GDM1 (cell line): ENCODE results near the gene OLFM1.
"Not testable (repeated sequence)": the region's sequence is repeated elsewhere in the genome, so short reads cannot be mapped to it uniquely, and the experiment has no call there.

Experiments
- DNase-seq: peaks from one replicate; lab custom pipeline; 2025; lab: John Stamatoyannopoulos, UW

The OLFM1 gene

DNA sequence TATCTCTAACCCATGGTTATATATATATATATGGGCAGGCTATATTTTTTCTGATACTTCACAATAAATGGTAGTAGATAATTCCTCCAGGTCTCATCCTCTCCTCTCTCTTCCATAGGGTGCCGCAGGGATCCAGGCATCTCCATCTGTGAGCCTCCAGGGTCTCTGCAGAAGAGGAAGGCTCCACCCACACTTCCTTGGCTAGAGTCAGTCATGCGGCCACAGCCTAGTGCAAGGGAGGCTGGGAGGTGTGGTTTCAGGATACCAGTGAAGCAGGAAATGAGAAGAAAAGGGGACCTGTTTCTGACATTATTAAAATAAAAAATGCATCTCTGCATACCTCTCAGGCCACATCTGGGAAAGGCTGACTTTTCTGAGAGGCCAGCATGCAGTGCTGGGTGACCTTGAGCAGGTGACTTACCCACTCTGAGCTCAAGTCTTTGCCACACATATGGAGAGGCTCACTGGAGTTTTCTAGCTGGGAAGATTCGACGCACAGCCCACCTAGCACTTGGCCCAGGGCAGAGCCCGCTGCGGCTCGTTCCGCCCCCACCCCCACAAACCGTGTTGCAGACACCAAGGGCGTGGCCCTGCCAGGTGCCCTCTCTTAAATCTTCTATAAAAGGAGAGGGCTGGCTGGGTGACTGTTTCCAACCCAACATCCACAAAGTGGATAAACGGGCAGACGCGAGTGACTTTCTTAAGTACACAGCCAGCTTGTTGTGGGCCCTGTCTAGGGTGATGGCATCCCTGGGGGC, 47.9 kb downstream of the OLFM1 start:
- DNase-seq: no peak

DNA sequence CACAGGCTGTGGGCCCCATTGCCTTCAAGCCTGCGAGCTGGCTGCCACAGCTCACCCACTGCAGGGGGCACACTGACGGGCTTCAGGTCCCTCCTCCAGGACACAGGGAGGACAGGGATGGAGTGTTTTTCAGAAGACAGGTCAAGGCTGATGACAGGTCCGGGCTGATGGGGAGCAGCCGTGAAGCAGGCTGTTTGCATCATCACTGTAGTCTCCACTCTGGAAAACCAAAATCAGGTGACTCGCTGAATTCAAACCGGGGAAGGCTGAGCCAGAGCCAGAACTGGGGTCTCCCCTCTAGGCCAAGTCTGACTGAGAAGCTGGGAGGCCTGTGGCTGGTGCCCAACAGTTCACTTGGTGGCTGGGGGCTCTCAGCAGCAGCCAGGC, 48.5 kb downstream of the OLFM1 start:
- no peak for DNase-seq

DNA sequence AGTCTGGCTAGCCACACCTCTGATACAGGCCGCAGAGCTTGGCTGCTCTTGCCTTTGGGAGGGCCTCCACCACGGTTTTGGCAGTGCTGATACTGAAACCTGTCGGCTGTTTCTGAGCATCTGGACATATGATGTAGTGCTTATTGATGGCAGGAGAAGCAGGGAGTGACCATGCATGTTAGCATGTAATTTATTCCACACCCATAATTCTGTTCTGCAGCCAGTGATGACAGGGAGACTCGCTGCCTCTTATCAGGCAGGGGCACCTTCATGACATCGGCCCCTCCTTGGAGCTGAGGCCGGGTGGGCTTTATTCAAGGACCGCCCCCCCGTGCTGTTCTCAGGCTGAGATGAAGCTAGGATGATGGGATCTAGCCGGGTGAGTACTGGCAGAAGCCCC, 49.0 kb downstream of the OLFM1 start:
- no peak for DNase-seq

DNA sequence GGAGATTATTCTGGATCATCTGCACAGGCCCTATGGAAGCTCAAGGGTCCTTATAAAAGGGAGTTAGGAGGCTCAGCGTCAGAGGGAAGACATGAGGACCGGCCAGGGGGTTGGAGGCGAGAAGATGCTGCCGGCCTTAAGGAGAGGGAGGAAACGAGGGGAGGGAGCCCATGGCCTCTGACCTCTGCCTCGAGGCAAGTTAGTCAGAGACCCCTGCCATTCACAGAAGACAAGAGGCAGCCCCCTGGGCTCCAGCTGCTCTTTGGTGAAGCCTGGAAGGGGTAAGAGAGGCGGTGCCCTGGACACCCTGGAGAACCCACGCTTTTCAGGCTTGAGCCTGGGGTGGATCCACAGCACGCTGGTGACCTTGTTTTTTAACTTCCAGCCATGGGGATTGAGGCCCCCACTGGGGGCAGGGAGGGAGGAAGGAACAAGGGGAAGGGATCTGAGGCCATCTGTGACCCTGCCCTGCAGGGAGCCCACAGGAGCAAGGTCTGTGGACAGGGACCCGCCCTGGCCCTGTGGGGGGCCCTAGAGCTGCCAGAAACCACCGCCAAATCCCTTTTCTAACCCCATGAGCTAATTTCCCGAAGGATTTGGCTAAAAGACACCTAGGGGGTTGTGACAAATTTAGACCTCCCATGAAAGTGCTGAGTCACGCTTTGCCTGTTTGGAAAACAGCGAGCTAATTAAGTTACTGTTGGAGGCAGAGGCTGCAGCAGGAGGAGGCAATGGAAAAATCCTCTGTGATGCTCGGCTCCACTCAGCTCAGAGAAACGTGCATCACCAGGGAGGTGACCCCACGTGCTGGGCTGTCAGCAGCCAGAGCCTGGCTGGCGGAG, 49.7 kb downstream of the OLFM1 start:
- DNase-seq: no peak

DNA sequence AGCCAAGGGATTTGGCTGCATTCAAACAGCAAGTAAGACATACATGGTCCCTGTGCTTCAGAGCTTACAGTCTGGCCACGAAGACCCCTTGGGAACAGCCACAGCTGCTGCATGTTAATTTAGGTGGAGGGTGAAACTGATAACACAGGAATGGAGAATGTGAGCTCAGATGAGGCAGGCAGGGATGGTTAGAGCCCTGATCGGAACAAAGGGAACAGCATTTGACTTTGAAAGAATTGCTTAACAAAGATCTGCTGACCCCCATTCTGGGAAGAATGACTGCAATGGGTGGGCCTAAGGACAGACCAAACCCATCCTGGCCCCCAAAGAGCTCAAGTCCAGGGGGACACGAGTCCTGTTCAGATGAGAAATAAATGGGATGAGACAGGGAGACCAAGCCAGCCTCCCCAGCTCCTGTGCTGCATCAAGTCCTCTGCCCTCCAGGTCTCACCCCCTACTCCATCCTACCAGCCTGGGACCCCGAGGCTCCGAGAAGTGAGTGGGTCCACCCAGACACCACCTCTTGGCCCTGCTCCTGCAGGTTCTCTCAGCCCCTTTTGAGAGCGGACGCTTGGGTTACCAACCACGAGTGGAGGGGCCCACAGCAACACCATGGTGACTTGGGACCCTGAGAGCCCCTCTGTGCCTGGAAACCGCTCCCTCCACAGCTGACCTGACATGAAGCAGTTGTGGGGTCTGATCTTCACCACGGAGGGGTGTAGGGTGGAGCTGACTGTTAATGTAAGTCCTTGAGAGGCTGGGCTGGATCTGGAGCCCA, 50.8 kb downstream of the OLFM1 start:
- no peak for DNase-seq

DNA sequence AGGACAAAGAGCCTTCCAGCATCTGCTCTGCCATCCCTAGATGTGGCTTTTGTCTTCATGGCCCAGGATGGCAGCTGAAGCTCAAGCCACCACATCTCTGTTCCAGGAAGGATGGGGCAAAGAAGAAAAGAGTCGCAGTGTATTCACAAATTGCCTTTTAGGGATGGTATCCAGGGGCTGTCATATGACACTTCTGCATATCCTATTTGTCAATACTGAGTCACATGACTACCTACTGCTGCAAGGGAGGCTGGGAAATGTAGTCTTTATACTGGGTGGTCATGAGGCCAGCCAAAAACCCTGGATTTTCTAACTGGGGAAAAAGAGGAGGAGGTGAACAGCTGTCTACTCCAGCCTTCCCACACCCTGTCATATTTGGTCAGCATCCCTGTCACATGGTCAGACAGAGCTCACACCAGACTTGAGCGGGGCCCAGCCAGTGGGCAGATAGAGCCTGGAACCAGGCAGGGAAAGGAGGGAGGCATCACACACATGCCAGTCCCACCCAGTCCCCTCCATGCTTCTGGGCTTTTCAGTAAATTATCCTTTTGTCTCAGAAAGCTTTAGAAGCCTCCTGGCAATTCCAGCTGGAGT, 52.0 kb downstream of the OLFM1 start:
- no peak for DNase-seq

DNA sequence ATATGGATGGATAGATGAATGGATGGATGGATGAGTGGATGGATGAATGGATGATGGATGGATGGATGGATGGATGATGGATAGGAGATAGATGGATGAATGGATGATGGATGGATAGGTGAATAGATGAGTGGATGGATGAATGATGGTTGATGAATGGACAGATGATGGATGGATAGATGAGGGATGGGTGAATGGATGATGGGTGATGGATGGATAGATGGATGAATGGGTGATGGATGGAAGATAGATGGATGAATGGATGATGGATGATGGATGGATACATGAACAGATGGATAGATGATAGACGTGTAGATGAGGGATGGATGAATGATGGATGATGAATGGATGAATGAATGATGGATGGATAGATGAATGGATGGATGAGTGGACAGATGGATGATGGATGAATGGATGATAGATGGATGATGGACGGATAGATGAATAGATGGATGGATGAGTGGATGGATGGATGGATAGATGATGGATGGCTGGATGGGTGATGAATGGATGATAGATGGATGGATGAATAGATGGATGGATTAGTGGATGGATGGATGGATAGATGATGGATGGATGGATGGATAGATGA, 53.8 kb downstream of the OLFM1 start:
- DNase-seq: no peak

DNA sequence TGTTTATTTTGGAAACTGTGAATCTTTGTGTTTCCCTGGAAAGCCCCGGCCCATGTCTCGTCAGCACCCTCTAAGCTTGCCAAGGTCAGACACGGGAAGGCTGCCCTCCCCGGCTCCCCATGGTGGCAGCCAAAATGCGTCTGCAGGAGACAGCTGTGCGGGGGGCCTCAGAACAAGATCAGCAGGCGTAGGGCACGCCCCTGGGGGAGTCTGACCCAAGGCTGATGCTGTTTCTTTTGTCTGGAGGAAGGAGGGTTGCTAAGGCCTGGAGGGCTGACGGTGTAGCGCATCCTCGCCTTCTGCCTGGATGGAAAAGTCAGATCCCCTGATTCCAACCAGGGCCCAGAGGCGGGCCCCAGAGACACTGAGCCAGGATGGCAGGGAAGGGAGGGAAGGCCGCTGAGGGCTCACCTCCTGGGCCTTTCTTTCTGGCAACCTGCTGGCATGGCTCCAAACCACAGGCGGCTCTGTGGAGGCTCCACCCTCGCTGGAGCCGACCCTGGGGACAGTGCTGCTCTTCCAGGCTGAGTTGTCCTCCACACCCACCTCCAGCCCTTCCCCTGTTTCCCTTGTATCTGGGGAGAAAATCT, 57.2 kb downstream of the OLFM1 start:
- no peak for DNase-seq

DNA sequence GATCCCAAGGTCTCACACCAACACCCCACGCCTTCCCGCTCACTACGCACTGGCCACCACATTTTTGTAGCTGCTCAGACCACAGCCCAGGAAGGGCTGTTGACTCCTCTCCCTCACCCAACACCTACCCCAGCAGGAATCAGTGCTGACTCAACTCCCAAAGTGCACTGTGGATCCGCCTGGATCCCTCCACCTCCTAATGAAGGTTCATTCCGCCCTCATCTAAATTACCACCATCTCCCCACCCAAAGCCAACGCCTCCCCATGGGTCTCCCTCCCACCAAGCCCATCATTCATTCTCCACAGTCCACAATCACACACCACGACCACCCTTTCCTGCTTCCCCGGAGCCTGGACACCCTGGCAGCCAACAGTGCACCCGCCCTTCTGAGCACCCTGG, 57.8 kb downstream of the OLFM1 start:
- no peak for DNase-seq

DNA sequence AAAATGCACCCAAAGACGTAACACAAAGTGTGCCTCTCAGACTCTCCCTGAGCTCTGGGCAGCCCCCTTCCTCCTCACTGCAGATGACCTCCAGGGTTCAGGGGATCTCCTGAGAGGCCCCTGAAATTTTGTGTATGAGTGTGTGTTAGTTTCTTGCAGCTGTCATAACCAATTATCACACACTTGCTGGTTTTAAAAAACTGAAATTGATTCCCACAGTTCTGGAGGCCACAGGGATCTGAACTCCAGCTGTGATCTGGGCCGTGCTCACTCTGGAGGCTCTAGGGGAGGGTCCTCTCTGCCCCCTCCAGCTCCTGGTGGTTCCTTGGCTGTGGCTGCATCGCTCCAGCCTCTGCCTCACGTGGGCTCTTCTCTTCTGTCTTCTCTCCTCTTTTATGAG, 58.8 kb downstream of the OLFM1 start:
- no peak for DNase-seq

DNA sequence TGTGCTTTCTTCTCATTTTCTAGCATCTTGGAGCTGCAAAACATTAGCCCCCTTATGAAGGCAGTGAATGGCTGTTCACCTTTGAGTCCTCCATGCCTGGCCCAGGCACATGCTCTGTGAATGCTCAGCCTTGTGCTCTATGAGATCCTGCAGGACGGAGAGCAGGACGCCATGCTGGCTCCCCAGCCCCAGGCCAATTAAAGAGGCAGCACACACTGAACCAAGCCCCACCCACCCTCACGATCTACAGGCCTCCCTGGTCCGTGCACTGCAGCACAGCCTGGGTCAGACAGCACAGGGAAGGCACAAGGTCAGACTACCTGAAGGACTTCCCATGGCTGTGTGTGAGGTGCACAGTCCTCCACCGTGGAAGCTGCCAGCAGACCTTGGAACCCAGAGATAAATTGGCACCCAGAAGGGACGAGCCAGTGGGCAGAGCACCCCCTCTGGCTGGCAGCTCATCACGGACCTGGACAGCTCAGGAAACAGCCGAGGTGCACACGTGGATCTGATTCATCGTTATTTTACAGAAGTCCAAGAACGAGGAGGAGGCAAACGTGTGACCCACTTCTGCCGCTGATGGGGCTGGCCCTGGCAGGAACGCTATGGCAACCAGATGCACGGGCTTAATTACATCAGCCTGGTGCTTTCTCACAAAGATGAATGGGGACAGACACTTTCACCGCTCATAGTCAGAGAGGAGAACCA, 59.5 kb downstream of the OLFM1 start:
- no peak for DNase-seq

DNA sequence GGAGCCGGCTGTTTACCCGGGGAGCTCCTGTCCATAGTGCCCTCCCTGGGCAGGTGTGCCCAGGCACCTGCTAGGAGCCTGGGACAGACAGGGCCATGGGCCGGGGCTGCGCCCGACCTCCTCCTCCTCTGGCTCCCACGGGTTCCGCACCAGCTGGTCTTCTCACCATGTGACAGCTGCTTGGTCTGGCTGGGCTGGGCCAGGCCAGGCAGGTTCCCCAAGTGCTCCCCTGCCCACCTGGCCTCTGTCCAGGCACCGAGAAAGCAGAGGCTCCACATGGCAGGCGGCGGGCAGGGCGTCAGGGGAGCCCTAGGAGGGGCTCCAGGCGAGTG, 60.0 kb downstream of the OLFM1 start:
- DNase-seq: no peak

DNA sequence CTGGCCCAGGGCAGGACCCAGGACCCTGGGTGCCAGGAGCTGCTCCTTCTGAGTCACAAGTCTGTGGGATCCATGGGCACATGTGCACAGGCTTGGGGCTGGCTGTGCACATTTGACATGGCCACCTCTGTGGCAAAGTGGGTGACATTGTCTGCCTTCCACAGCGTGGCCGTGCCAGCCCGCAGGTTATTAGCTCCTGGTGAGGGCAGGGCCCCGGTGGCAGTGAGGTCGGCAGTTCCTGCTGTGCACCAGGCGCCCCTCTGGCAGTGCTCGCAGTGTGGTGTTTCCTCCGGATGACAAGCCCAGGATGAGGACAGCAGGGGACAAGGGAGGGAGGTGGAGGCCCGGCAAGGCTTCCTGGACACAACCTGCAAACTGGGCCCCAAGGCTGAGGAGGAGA, 60.5 kb downstream of the OLFM1 start:
- DNase-seq: no peak

DNA sequence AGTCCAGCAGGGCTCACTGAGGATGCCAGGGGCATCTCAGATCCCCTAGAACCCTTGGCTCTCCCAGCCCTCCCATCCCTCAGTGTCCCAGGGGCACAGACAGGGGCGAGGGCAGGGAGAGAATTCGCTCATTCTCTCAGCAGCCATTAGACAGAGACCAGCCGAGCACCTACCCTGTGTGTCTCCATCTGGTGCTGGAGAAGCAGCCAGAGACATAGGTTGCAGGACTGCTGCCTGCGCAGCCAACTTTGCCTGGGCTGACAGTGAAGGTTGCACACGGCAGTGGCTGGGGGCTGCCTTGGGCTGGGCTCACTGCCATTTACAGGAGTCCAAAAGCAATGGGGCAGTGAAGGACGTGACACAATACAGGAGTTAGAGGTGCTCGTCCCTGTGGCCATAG, 60.9 kb downstream of the OLFM1 start:
- DNase-seq: no peak

DNA sequence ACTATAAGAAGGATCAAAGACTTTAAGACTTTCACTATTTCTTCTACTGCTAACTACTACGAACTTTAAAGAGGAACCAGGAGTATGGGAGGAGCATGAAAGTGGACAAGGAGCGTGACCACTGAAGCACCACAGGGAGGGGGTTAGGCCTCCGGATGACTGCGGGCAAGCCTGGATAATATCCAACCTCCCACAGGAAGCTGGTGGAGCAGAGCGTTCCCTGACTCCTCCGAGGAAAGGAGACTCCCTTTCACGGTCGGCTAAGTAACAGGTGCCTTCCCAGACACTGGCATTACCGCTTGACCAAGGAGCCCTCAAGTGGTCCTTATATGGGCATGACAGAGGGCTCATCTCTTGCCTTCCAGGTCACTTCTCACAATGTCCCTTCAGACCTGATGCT, 62.4 kb downstream of the OLFM1 start:
- DNase-seq: not testable (repeated sequence)

DNA sequence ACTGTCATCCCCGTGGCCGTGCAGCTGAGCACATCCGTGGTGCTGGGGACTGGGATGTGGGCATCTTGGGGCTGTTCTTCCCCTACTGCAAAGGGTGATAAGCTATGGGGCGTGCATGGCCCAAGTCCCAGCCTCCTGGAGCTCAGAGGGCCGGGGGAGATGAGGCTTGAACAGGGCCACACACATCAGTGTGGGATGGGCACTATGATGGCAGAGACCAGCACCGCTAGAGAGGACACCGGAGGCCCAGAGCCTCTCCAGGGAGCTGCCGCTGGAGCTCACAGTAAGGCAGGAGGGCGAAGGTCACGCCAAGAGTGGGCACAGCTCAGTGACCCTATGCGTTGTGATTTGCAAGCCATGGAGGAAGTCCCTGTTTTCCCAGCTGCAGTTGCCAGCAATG, 63.5 kb downstream of the OLFM1 start:
- no peak for DNase-seq

DNA sequence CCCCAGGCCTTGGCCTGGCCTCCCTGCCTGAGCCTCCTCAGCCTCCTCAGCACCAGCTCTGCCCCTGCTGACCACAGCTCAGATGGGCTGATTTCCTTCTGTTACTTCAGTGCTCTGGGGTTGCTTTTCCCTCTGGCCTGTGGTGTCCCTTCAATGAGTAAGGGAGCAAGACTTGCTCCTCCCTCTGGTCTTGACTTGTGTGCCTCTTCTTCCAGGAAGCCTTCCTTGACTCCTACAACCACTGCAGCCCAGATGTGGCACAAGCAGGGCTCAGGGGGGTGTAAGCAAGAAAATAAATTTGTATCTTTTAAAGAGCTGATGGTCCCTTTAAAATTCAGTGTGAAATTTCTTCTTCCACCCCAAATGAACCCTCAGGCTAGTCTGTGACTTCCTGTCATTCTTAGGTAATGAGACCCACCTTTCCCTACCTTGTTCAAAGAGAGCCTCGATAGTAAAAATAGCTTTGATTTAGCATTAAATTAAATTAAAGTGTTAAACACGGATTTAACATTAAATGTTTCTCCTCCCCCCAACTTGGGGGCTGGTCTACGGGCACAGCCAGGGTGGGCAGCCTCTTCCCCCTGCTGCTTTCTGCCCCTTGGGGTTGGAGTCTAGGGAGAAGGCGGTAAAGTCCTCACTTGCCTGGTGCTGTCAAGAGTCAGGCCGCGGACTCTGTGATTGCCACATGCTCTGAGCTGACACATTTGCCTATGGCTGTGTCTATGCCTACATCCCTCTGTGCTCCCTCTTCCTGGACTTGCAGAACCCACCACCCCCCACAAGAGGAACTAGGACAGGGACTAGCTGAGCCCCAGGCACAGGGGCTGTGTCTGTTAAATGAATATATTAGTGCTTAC, 64.5 kb downstream of the OLFM1 start:
- DNase-seq: no peak

DNA sequence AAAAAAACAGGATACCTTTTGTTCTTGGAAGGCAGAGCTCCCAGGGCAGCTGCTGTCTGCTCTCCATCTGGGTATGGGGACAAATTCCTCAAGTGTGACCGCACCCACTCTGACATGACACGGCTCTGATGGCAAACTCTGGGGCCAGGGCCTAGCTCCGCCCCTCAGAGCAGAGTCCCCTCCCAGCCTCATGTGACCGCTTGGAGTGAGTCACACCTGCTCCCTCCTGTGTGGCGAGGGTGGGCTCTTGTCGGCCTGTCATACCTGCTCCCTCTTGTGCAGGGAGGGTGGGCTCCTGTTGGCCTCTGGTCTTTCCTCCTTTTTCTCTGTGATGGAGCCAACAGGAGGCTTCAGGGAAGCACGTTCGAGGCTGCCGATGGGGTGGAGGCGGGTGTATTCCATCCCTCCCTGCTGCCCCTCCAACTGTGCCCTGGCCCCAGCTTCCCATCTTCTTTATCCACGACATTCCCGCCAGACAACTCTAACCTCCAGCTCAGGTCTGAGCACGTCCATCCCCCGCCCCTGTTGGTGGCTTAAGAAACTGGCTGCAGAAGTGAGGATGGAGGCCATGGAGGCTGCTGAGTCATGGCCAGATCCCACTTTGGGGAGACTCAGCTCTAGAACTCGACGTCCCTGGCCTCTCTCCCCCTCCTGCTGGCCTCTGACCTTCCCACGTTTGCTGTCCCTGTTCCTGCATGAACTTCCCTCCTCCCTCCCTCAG, 65.3 kb downstream of the OLFM1 start:
- no peak for DNase-seq

DNA sequence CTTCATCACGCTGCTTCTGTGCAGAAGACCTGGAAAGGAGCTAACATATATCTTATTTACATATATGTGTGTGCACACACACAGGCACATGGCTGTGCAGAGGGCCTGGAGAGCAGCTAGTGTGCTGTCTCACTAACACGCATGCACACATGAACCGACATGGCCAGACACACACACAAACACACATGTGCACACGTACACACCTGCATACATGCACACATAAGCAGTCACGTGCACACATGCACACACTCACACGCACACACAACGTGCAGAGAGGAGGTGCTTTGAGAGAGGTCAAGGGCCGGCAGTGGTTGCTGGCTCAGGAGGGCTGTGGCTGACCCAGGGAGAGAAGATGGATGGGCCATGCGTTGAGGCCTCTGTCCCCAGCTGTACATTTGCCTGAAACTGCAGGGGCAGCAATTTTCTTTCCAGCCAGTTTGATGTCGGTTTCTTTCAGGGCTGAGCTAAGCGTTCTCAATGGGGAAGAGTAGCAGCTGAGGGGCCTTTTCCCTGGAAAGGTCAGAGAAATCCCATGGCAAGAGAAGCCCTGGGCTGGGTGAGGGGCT, 66.7 kb downstream of the OLFM1 start:
- DNase-seq: no peak
